ENCODE results near the gene PRKCB.

Gene PRKCB

GRCh38 chr16:23863511-23864422, 28.0 kb downstream of the PRKCB start:
- in situ Hi-C loops (cut with MboI; ENCODE audit: low sequenced_read_pairs): no loop called here

GRCh38 chr16:23865853-23866252, 30.1 kb downstream of the PRKCB start:
- in situ Hi-C loops (cut with MboI; ENCODE audit: low sequenced_read_pairs): no loop called here

- in situ Hi-C loops (cut with MboI; ENCODE audit: low sequenced_read_pairs): no loop called here
Measured at GRCh38 chr16:23866621-23867020, 30.8 kb downstream of the PRKCB start.

- in situ Hi-C loops (cut with MboI; ENCODE audit: low sequenced_read_pairs): no loop called here
Measured at GRCh38 chr16:23867566-23867965, 31.8 kb downstream of the PRKCB start.

GRCh38 chr16:23868136-23868535, 32.4 kb downstream of the PRKCB start:
- in situ Hi-C loops (cut with MboI; ENCODE audit: low sequenced_read_pairs): no loop called here

GRCh38 chr16:23869052-23869451, 33.3 kb downstream of the PRKCB start:
- in situ Hi-C loops (cut with MboI; ENCODE audit: low sequenced_read_pairs): no loop called here

- in situ Hi-C loops (cut with MboI; ENCODE audit: low sequenced_read_pairs): no loop called here
Measured at GRCh38 chr16:23871924-23872323, 36.1 kb downstream of the PRKCB start.

GRCh38 chr16:23874613-23875294, 39.0 kb downstream of the PRKCB start:
- in situ Hi-C loops (cut with MboI; ENCODE audit: low sequenced_read_pairs): no loop called here

- in situ Hi-C loops (cut with MboI; ENCODE audit: low sequenced_read_pairs): no loop called here
Measured at GRCh38 chr16:23876256-23876896, 40.6 kb downstream of the PRKCB start.

GRCh38 chr16:23877107-23878070, 41.6 kb downstream of the PRKCB start:
- in situ Hi-C loops (cut with MboI; ENCODE audit: low sequenced_read_pairs): no loop called here

- in situ Hi-C loops (cut with MboI; ENCODE audit: low sequenced_read_pairs): no loop called here
Measured at GRCh38 chr16:23879735-23880373, 44.1 kb downstream of the PRKCB start.

- in situ Hi-C loops (cut with MboI; ENCODE audit: low sequenced_read_pairs): no loop called here
Measured at GRCh38 chr16:23889189-23889588, 53.4 kb downstream of the PRKCB start.

GRCh38 chr16:23893986-23894385, 58.2 kb downstream of the PRKCB start:
- in situ Hi-C loops (cut with MboI; ENCODE audit: low sequenced_read_pairs): no loop called here

- in situ Hi-C loops (cut with MboI; ENCODE audit: low sequenced_read_pairs): no loop called here
Measured at GRCh38 chr16:23895052-23895451, 59.3 kb downstream of the PRKCB start.

GRCh38 chr16:23896832-23897821, 61.3 kb downstream of the PRKCB start:
- in situ Hi-C loops (cut with MboI; ENCODE audit: low sequenced_read_pairs): no loop called here

GRCh38 chr16:23898682-23899430, 63.1 kb downstream of the PRKCB start:
- in situ Hi-C loops (cut with MboI; ENCODE audit: low sequenced_read_pairs): no loop called here

GRCh38 chr16:23899869-23900268, 64.1 kb downstream of the PRKCB start:
- in situ Hi-C loops (cut with MboI; ENCODE audit: low sequenced_read_pairs): no loop called here
